ENCODE results near the gene EEF1B2.
"Not testable (repeated sequence)": the region's sequence is repeated elsewhere in the genome, so short reads cannot be mapped to it uniquely, and the experiment has no call there.

EEF1B2 gene

GRCh38 chr2:206159346-206160124 lies at the start of gene EEF1B2, which contains the start of gene NDUFS1:
TSS of gene EEF1B2 (plus strand) at chr2:206159895. CDS start at chr2:206159980, 85 bp downstream.
TSS of gene NDUFS1 (minus strand) at chr2:206159444. CDS start at chr2:206153678, 5,766 bp downstream.
- TF ChIP-seq CTCF (IDR thresholded peaks at IDR 0.05; ENCODE audit: insufficient read depth, low read length, poor library complexity, severe bottlenecking), result no peak
- peaks cover 7% of the 10 kb centered on the region for H3K36me3 ChIP-seq (ENCODE audit: control insufficient read depth, insufficient read depth, low read length)
- H3K4me3 ChIP-seq (replicated peaks; ENCODE audit: low read depth, low read length), result peak within 1 kb of the TSS; percentile 70
- no peaks in the 10 kb centered on the region for H3K27me3 ChIP-seq (replicated peaks; ENCODE audit: control insufficient read depth, insufficient read depth, low read length)
- DNase-seq (ENCODE audit: extremely low read depth, insufficient read length), result peak; percentile 98

- TF ChIP-seq CTCF (IDR thresholded peaks at IDR 0.05; ENCODE audit: insufficient read depth, low read length, poor library complexity, severe bottlenecking), result no peak
- DNase-seq (ENCODE audit: extremely low read depth, insufficient read length), result no peak
- H3K4me3 ChIP-seq (replicated peaks; ENCODE audit: low read depth, low read length), result no peak overlapping the region
- H3K27me3 ChIP-seq (replicated peaks; ENCODE audit: control insufficient read depth, insufficient read depth, low read length), result no peaks in the 10 kb centered on the region
- H3K36me3 ChIP-seq (ENCODE audit: control insufficient read depth, insufficient read depth, low read length), result peaks cover 2% of the 10 kb centered on the region; the same call in 1 of the 2 replicates
Measured at GRCh38 chr2:206112108-206112507, 47.6 kb upstream of the EEF1B2 start.

GRCh38 chr2:206112846-206113547 lies 46.7 kb upstream of the EEF1B2 start:
- no peak overlapping the region for H3K4me3 ChIP-seq (replicated peaks; ENCODE audit: low read depth, low read length)
- no peaks in the 10 kb centered on the region for H3K27me3 ChIP-seq (replicated peaks; ENCODE audit: control insufficient read depth, insufficient read depth, low read length)
- no peak for TF ChIP-seq CTCF (IDR thresholded peaks at IDR 0.05; ENCODE audit: insufficient read depth, low read length, poor library complexity, severe bottlenecking)
- DNase-seq (ENCODE audit: extremely low read depth, insufficient read length), result no peak
- peaks cover 2% of the 10 kb centered on the region; the same call in 1 of the 2 replicates for H3K36me3 ChIP-seq (ENCODE audit: control insufficient read depth, insufficient read depth, low read length)

GRCh38 chr2:206115026-206115578 lies 44.6 kb upstream of the EEF1B2 start:
- Histone ChIP-seq H3K4me3 (replicated peaks; ENCODE audit: low read depth, low read length) (no peak overlapping the region), H3K36me3 (ENCODE audit: control insufficient read depth, insufficient read depth, low read length) (peaks cover 4% of the 10 kb centered on the region), H3K27me3 (replicated peaks; ENCODE audit: control insufficient read depth, insufficient read depth, low read length) (no peaks in the 10 kb centered on the region)
- DNase-seq (ENCODE audit: extremely low read depth, insufficient read length), result no peak
- no peak for TF ChIP-seq CTCF (IDR thresholded peaks at IDR 0.05; ENCODE audit: insufficient read depth, low read length, poor library complexity, severe bottlenecking)

GRCh38 chr2:206116278-206116677 lies 43.4 kb upstream of the EEF1B2 start:
- Histone ChIP-seq H3K27me3 (replicated peaks; ENCODE audit: control insufficient read depth, insufficient read depth, low read length) (no peaks in the 10 kb centered on the region), H3K4me3 (replicated peaks; ENCODE audit: low read depth, low read length) (no peak overlapping the region), H3K36me3 (ENCODE audit: control insufficient read depth, insufficient read depth, low read length) (peaks cover 5% of the 10 kb centered on the region)
- no peak for TF ChIP-seq CTCF (IDR thresholded peaks at IDR 0.05; ENCODE audit: insufficient read depth, low read length, poor library complexity, severe bottlenecking)
- DNase-seq (ENCODE audit: extremely low read depth, insufficient read length), result no peak

GRCh38 chr2:206122569-206122968 lies 37.1 kb upstream of the EEF1B2 start:
- H3K36me3 ChIP-seq (ENCODE audit: control insufficient read depth, insufficient read depth, low read length), result not testable (repeated sequence)

More at GRCh38 chr2:206122569-206122968, 37.1 kb upstream of the EEF1B2 start:
- not testable (repeated sequence) for DNase-seq (ENCODE audit: extremely low read depth, insufficient read length); H3K27me3 ChIP-seq (replicated peaks; ENCODE audit: control insufficient read depth, insufficient read depth, low read length); H3K4me3 ChIP-seq (replicated peaks; ENCODE audit: low read depth, low read length)
